ENCODE measurements around the gene ANXA11. TPM values are rescaled to one million over a fixed set of nuclear protein-coding genes. Genes with fewer than 3 reads are reported as not detected.
"Not testable (repeated sequence)": the region's sequence is repeated elsewhere in the genome, so short reads cannot be mapped to it uniquely, and the experiment has no call there.

The ANXA11 gene
- total RNA-seq, 2 donors from 2014 or later, result 158 to 174 TPM

DNA sequence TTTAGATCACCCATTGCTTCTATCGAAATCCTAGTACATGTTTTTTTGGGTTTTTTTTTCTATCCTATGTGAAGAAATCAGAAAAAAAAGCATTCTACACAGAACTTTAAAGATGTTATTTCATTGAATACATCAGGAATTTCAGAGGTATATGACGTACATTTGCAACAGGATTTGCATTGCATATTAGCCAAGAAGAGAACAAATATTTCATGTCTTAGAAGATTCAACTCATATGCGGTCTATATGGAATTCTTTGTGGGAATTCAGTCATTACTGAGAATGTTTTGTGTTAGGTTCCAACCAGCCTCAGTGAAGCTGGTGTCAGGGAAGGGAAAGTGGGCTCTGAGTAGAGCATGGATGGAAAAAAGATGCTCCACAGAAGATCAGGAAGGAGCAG is 39.0 kb upstream of the ANXA11 start:
- H3K4me3 ChIP-seq; H3K36me3 ChIP-seq; H3K4me1 ChIP-seq (replicated peaks); H3K27ac ChIP-seq; DNase-seq (ENCODE audit: low spot score); H3K27me3 ChIP-seq (replicated peaks; ENCODE audit: insufficient read depth); H3K9me3 ChIP-seq; intact Hi-C loops (cut with DNase I): not testable (repeated sequence)
- WGBS, result 66% methylated on average over 3 of the region's 3 CpGs

DNA sequence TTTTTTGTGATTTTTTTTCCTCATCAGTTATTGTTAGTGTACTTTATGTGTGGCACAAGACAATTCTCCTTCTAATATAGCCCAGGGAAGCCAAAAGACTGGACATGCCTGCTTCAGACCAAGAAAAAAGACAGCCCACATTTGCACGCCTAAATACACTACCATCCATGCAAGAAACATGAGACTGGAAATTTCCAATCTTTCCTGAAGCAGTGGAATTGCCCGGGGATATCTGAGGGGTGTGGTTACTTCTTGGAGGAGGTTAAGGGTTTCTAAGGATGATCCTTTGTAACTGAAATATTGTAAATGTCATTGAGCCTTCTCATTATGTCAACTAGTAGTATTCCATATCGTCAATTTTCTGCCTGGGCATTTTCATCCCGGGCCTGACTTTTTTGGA is 37.0 kb upstream of the ANXA11 start:
- H3K27ac ChIP-seq; H3K4me1 ChIP-seq (replicated peaks); intact Hi-C loops (cut with DNase I); H3K27me3 ChIP-seq (replicated peaks; ENCODE audit: insufficient read depth); DNase-seq (ENCODE audit: low spot score); H3K9me3 ChIP-seq; H3K36me3 ChIP-seq; H3K4me3 ChIP-seq: not testable (repeated sequence)
- WGBS, result 50% methylated on average over 1 of the region's 4 CpGs

DNA sequence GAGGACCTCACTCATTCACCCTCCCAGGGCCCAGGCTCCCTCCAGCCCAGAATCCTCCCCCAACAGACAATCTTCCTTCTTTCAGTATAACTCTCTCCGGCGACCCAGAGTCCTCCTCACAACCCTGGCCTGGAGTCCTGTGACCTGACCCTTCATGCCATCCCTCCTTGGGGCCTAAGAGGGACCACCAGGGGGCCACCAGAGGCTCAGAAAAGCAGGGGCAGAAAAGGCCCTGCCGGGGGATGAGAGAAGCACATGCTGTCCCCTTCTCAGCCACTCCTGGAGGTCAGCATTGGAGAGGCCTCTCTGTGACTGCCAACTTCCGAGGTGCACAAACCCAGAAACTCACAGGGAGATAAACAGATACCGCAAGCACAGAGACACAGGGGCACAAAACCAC is 31.1 kb upstream of the ANXA11 start:
- H3K4me3 ChIP-seq; H3K27ac ChIP-seq; H3K36me3 ChIP-seq; intact Hi-C loops (cut with DNase I); DNase-seq (ENCODE audit: low spot score); H3K4me1 ChIP-seq (replicated peaks); H3K27me3 ChIP-seq (replicated peaks; ENCODE audit: insufficient read depth); H3K9me3 ChIP-seq: not testable (repeated sequence)
- 93% methylated on average over 4 of the region's 5 CpGs for WGBS

DNA sequence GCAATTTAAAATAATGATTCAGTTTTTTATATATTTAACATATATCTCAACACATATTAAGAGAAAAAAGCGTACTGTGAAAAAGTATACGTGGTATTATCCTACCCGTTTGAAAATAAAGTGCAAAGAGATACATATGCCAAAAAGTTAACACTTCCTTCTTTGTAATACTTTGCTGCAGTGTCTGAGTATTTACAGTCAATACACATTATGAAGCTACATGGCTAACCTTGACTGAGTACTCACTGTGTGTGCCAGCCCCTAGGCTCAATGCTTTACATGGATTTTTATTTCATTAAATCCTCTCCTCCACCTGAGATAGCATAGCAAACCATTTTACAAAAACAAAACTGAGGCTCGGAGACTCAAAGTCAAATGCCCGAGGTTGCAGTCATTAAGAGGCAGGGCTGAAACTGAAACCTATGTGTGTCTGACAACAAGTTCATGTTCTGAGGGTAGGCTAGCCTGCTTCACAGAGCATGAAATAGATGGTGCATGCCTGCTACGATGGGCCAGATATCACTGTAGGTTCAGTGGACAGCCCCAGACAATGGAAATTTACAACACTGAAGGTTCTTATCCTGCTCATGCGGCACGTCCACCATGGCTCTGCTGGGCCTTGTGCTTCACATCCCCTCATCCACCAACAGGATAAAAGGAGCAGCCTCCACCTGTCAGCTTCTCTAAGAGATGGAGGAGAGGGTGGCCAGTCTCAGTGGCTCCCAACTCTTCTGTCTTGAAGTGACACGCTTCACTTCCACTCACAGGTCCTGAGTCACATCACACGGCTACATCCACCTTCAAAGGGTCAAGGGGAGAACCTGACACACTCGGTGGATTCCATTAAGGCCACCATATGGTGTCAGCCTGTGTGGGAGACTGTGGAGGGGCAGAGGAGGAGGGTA is 29.2 kb upstream of the ANXA11 start:
- H3K4me3 ChIP-seq; intact Hi-C loops (cut with DNase I); H3K27me3 ChIP-seq (replicated peaks; ENCODE audit: insufficient read depth); DNase-seq (ENCODE audit: low spot score); H3K9me3 ChIP-seq; H3K36me3 ChIP-seq; H3K27ac ChIP-seq; H3K4me1 ChIP-seq (replicated peaks): not testable (repeated sequence)
- 77% methylated on average over 11 of the region's 11 CpGs for WGBS

DNA sequence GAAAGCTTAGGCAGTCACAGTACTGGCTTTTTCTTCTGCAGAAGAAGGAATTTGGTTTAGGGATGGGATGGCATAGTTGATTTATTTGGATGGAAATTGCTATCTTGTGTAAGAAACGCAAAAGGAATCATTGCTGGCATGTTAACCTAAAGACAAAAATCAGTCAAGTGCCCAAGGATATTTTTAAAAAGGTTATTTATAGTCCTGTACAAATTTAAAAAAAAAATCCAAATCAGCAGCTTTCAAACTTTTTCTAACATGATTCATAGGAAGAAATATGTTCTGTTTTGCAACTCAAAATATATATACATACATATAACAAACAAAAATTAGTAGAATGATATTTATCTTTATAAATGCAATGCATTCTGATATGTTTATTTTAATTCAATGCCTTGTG is 28.5 kb upstream of the ANXA11 start:
- WGBS, result 46% methylated on average over 1 of the region's 1 CpG
- H3K9me3 ChIP-seq; H3K36me3 ChIP-seq; H3K4me3 ChIP-seq; H3K4me1 ChIP-seq (replicated peaks); H3K27ac ChIP-seq; intact Hi-C loops (cut with DNase I); DNase-seq (ENCODE audit: low spot score); H3K27me3 ChIP-seq (replicated peaks; ENCODE audit: insufficient read depth): not testable (repeated sequence)

DNA sequence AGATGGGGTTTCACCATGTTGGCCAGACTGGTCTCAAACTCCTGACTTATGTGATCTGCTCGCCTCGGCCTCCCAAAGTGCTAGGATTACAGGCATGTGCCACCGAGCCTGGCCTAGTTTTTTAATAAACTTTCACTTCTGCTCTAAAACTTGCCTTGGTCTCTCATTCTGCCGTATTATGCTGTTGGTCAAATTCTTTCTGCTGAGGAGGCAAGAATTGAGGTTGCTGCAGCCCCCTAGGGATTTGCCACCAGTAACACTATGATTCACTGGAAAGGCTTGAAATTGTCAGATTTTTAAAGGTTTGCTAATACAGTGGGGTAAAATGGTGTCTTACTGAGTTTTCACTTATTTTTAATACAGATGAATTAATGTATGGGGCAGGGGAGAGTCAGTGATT is 21.4 kb upstream of the ANXA11 start:
- H3K36me3 ChIP-seq; H3K27me3 ChIP-seq (replicated peaks; ENCODE audit: insufficient read depth); H3K27ac ChIP-seq; intact Hi-C loops (cut with DNase I); DNase-seq (ENCODE audit: low spot score); H3K4me1 ChIP-seq (replicated peaks); H3K4me3 ChIP-seq; H3K9me3 ChIP-seq: not testable (repeated sequence)
- 93% methylated on average over 4 of the region's 4 CpGs for WGBS

DNA sequence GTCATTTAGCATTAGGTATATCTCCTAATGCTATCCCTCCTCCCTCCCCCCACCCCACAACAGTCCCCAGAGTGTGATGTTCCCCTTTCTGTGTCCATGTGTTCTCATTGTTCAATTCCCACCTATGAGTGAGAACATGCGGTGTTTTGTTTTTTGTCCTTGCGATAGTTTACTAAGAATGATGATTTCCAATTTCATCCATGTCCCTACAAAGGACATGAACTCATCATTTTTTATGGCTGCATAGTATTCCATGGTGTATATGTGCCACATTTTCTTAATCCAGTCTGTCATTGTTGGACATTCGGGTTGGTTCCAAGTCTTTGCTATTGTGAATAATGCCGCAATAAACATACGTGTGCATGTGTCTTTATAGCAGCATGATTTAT is 17.7 kb upstream of the ANXA11 start:
- H3K4me3 ChIP-seq; H3K27me3 ChIP-seq (replicated peaks; ENCODE audit: insufficient read depth); intact Hi-C loops (cut with DNase I); H3K4me1 ChIP-seq (replicated peaks); H3K27ac ChIP-seq; DNase-seq (ENCODE audit: low spot score); H3K36me3 ChIP-seq; H3K9me3 ChIP-seq: not testable (repeated sequence)
- WGBS, result no CpG with 5 or more reads among the region's 5 CpGs

DNA sequence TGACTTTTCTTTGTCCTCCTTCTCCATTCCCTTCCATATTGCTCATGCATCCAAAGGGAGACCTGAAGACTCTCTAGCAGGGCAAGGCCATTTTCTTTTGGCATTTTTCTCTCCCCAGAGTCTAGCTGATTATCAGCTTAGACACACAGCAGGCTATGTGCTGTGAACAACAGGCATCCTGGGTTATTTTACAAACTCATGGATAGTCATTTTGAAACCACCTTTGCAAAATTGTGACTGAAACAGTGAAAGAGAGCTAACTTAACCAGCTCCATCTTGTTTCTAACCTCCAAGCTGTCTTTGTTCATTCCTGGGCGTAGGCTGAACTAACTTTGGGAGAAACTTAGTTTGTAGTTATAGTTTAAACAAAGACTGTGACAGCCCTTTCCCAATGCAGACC is 13.5 kb upstream of the ANXA11 start:
- H3K4me3 ChIP-seq; H3K4me1 ChIP-seq (replicated peaks); H3K36me3 ChIP-seq; H3K27me3 ChIP-seq (replicated peaks; ENCODE audit: insufficient read depth); intact Hi-C loops (cut with DNase I); H3K27ac ChIP-seq; H3K9me3 ChIP-seq; DNase-seq (ENCODE audit: low spot score): not testable (repeated sequence)
- 88% methylated on average over 1 of the region's 1 CpG for WGBS

DNA sequence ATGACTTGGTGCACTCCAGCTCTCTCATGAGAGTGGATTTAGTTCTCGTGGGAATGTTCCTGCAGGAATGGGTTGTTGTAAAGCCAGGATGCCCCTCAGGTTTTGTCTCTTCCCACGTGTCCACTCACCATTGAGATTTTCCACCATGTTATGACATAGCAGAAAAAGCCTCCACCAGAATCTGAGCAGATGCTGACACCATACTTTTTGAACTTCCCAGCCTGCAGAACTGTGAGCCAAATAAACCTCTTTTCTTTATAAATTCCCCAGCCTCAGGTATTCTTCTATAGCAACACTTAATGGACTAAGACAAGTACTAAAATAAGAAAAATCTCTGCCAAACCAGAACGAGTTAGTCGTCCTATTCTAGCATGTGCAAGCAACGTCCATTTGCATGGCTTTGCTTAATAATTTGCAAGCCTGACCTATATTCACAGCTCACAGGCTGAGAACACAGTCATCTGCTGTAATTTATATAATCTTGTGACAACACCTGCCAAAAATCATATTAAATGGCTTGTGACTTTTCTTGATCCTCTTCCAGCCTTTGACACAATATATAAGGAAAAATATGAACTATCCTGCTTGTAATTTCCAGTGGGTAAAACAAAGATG is 9.1 kb upstream of the ANXA11 start:
- H3K4me1 ChIP-seq (replicated peaks); intact Hi-C loops (cut with DNase I): not testable (repeated sequence)

DNA sequence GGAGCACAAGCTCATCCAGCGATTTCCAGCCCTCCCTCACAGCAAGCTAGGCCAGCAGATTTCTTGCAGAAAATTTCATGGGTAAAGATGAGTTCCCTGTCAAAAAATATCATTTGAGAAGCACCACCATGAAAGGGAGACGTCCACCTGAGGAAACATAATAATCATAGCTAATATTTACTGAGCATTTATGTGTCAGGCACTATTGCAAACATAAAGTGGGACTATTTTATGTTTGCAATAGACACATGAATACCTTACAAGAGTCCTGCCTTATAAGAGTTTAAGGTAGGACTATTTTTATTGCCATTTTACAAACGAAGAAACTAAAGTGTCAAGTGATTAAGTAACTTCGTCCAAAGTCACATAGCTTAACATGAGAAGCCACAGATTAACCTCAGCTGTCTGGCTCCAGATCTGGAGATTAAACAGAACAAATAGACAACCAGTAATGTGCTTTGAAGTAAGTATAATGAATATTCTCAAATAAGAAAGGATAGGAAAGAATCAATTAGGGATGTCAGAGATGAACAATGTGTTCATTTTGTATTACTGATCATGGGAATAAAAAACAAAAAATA is 7.3 kb upstream of the ANXA11 start:
- 51% methylated on average over 4 of the region's 4 CpGs for WGBS
- H3K9me3 ChIP-seq; H3K27me3 ChIP-seq (replicated peaks; ENCODE audit: insufficient read depth); H3K36me3 ChIP-seq; DNase-seq (ENCODE audit: low spot score); H3K27ac ChIP-seq; H3K4me3 ChIP-seq; intact Hi-C loops (cut with DNase I); H3K4me1 ChIP-seq (replicated peaks): not testable (repeated sequence)

More for the DNA sequence above, 9.1 kb upstream of the ANXA11 start:
- not testable (repeated sequence) for H3K4me3 ChIP-seq; H3K27ac ChIP-seq; H3K9me3 ChIP-seq; H3K27me3 ChIP-seq (replicated peaks; ENCODE audit: insufficient read depth); H3K36me3 ChIP-seq; DNase-seq (ENCODE audit: low spot score)
- WGBS, result 85% methylated on average over 5 of the region's 5 CpGs

Measured in prostate gland (tissue), 2 donors.